SK-N-SH (cell line): Measurements from ENCODE around the gene TRIM7. TPM values are rescaled to one million over a fixed set of nuclear protein-coding genes. Genes with fewer than 3 reads are reported as not detected.

Experiments
- CTCF ChIA-PET: fragments of 300-600, 350-600 bp; formaldehyde crosslinking; extraction: SDS; loops from one replicate; lab custom pipeline; 2021; lab: Yijun Ruan, JAX
- POLR2A ChIA-PET: fragments of 350-600 bp; sonication (Branson Sonifier 250); formaldehyde crosslinking; extraction: SDS; loops from one replicate; lab custom pipeline; 2020; ENCODE audit warnings: antibody characterized with exemption, inconsistent platforms; lab: Yijun Ruan, JAX
- DNase-seq: peaks from one replicate; pipeline ENCODE4 v3.0.0; 2012
- H2AFZ ChIP-seq: fragments of 200-600 bp; sonication (generic); 2 replicates; pipeline ENCODE4 v1.8.1; 2016; ENCODE audit warnings: antibody characterized with exemption, mild to moderate bottlenecking, low read depth
- H3F3A ChIP-seq: fragments of 200-600 bp; sonication (generic); replicated peaks from 2 replicates; pipeline ENCODE3; 2016; ENCODE audit warnings: antibody characterized with exemption, mild to moderate bottlenecking; ENCODE audit not compliant: insufficient read depth
- H3K27ac ChIP-seq, 2 experiments: fragments of 200-500 bp in 1 of 2; fragments of 200-600 bp in 1 of 2; sonication (Bioruptor generic) in 1 of 2; sonication (generic), shearing (Covaris generic) in 1 of 2; 2 replicates each; pipeline versions ENCODE4 v1.5.1 to v1.6.1; 2014 to 2016; ENCODE audit warnings: low read depth in 2 of 2, inconsistent platforms in 1 of 2, low read length in 1 of 2, mild to moderate bottlenecking in 1 of 2, mixed read lengths in 1 of 2
- H3K27me3 ChIP-seq: fragments of 200-600 bp; sonication (generic), shearing (Covaris generic); 2 replicates; pipeline ENCODE4 v1.6.1; 2016; ENCODE audit warnings: mixed run types; ENCODE audit not compliant: insufficient read depth
- H3K36me3 ChIP-seq, 2 experiments: fragments of 200-500 bp in 1 of 2; fragments of 200-600 bp in 1 of 2; sonication (Bioruptor generic) in 1 of 2; sonication (generic) in 1 of 2; replicated peaks in 1 of 2; 2 replicates each; pipeline versions ENCODE3 to v1.5.1; 2014 to 2016; ENCODE audit warnings: low read length in 1 of 2, mild to moderate bottlenecking in 1 of 2; ENCODE audit not compliant: insufficient read depth in 2 of 2, control insufficient read depth in 1 of 2
- H3K4me1 ChIP-seq, 2 experiments: fragments of 200-500 bp in 1 of 2; fragments of 200-600 bp in 1 of 2; sonication (Bioruptor generic) in 1 of 2; sonication (generic), shearing (Covaris generic) in 1 of 2; 2 replicates each; pipeline versions ENCODE4 v1.5.1 to v1.6.1; 2014 to 2016; ENCODE audit warnings: low read depth in 1 of 2, low read length in 1 of 2, mixed run types in 1 of 2; ENCODE audit not compliant: insufficient read depth in 2 of 2, control insufficient read depth in 1 of 2
- H3K4me2 ChIP-seq: fragments of 200-600 bp; sonication (generic), shearing (Covaris generic); 2 replicates; pipeline ENCODE4 v1.6.1; 2017; ENCODE audit warnings: mixed run types
- H3K4me3 ChIP-seq, 2 experiments: fragments of 200-500 bp in 1 of 2; fragments of 200-600 bp in 1 of 2; sonication (Bioruptor generic) in 1 of 2; sonication (generic), shearing (Covaris generic) in 1 of 2; 2 replicates each; pipeline versions ENCODE4 v1.5.1 to v1.8.1; 2014 to 2016; ENCODE audit warnings: low read depth in 2 of 2, inconsistent platforms in 1 of 2, low read length in 1 of 2, mild to moderate bottlenecking in 1 of 2, mixed read lengths in 1 of 2, moderate library complexity in 1 of 2
- H3K79me2 ChIP-seq: fragments of 200-600 bp; sonication (generic); 2 replicates; pipeline ENCODE4 v1.8.1; 2017; ENCODE audit warnings: mild to moderate bottlenecking; ENCODE audit not compliant: insufficient read depth
- H3K9ac ChIP-seq: fragments of 200-600 bp; sonication (generic); 2 replicates; pipeline ENCODE4 v1.6.1; 2017; ENCODE audit warnings: mixed run types
- H3K9me2 ChIP-seq: fragments of 200-600 bp; sonication (generic); 2 replicates; pipeline ENCODE4 v1.6.1; 2017; ENCODE audit warnings: mixed run types
- H3K9me3 ChIP-seq: fragments of 200-600 bp; sonication (generic); 2 replicates; pipeline ENCODE4 v1.6.1; 2017; ENCODE audit warnings: mixed run types, mild to moderate bottlenecking, moderate library complexity
- H4K20me1 ChIP-seq: fragments of 200-600 bp; sonication (generic); 2 replicates; pipeline ENCODE4 v1.6.1; 2017; ENCODE audit warnings: mild to moderate bottlenecking, mixed run types; ENCODE audit not compliant: insufficient read depth
- CHD2 ChIP-seq: fragments of 150-350 bp; IDR thresholded peaks from 2 replicates; pipeline ENCODE4 v1.6.1; 2018; ENCODE audit warnings: low read length; ENCODE audit not compliant: partially characterized antibody
- ELF1 ChIP-seq: IDR thresholded peaks from 2 replicates; pipeline ENCODE4 v1.4.0; 2012
- EP300 ChIP-seq, 2 experiments: IDR thresholded peaks; 2 replicates each; pipeline versions ENCODE4 v1.4.0 to v1.6.1; 2012; ENCODE audit warnings: borderline replicate concordance in 1 of 2, low read depth in 1 of 2, low read length in 1 of 2
- GABPA ChIP-seq: IDR thresholded peaks from 2 replicates; pipeline ENCODE4 v1.4.0; 2012; ENCODE audit warnings: low read depth, mild to moderate bottlenecking
- GATA2 ChIP-seq: sonication (generic); formaldehyde crosslinking; IDR thresholded peaks from 2 replicates; pipeline ENCODE4 v1.5.0; 2020; ENCODE audit warnings: mild to moderate bottlenecking, missing genetic modification reagents
- MEF2A ChIP-seq: IDR thresholded peaks from 2 replicates; pipeline ENCODE4 v1.4.0; 2012; ENCODE audit warnings: low read depth, borderline replicate concordance
- NRF1 ChIP-seq: IDR thresholded peaks from 2 replicates; pipeline ENCODE4 v1.6.1; 2012; ENCODE audit warnings: low read depth, mild to moderate bottlenecking, low read length
- POLR2AphosphoS5 ChIP-seq: IDR thresholded peaks from 2 replicates; pipeline ENCODE4 v1.6.1; 2012; ENCODE audit warnings: low read depth, low read length
- RCOR1 ChIP-seq: fragments of 150-350 bp; IDR thresholded peaks from 2 replicates; pipeline ENCODE4 v1.6.1; 2017; ENCODE audit warnings: antibody characterized with exemption, low read length
- RFX5 ChIP-seq: IDR thresholded peaks from 2 replicates; pipeline ENCODE4 v1.6.1; 2012; ENCODE audit warnings: mild to moderate bottlenecking, improper control_type of control experiment, low read length
- RXRA ChIP-seq: IDR thresholded peaks from 2 replicates; pipeline ENCODE4 v1.4.0; 2012; ENCODE audit warnings: low read depth, mild to moderate bottlenecking, borderline replicate concordance
- SIN3A ChIP-seq: IDR thresholded peaks from 2 replicates; pipeline ENCODE4 v1.6.1; 2012; ENCODE audit warnings: low read depth, mild to moderate bottlenecking, low read length, moderate library complexity, borderline replicate concordance
- SMC3 ChIP-seq: IDR thresholded peaks from 2 replicates; pipeline ENCODE4 v1.6.1; 2012; ENCODE audit warnings: low read depth, low read length, improper control_type of control experiment
- TAF1 ChIP-seq: IDR thresholded peaks from 2 replicates; pipeline ENCODE4 v1.6.1; 2012; ENCODE audit warnings: low read depth, mild to moderate bottlenecking, low read length, moderate library complexity, borderline replicate concordance
- TCF12 ChIP-seq: IDR thresholded peaks from 2 replicates; pipeline ENCODE4 v1.4.0; 2012
- WGBS: methylation state at CpG from one replicate; pipeline ENCODE4 v1.1.6; 2017; ENCODE audit warnings: low lambda C conversion rate; 5-methylcytosine and 5-hydroxymethylcytosine counted together
- polyA plus RNA-seq, 3 experiments: library from polyadenylated mRNA; depleted of rRNA; stranded (reverse); fragments of >200 nt; gene quantifications; 2 replicates each; pipeline ENCODE4 v1.2.3, GENCODE V29; 2012
- TF ChIP-seq, protein P1 (sequence below): IDR thresholded peaks from 2 replicates; pipeline ENCODE4 v1.4.0; 2012; ENCODE audit warnings: low read depth
- TF ChIP-seq, protein P2 (sequence below): fragments of 150-350 bp; IDR thresholded peaks from 2 replicates; pipeline ENCODE4 v1.6.1; 2016; ENCODE audit warnings: mild to moderate bottlenecking, low read depth, low read length
- TF ChIP-seq, protein P3 (sequence below): IDR thresholded peaks from 2 replicates; pipeline ENCODE4 v1.4.0; 2012; ENCODE audit warnings: low read depth, borderline replicate concordance
- TF ChIP-seq, protein P4 (sequence below): IDR thresholded peaks from 2 replicates; pipeline ENCODE4 v1.4.0; 2012; ENCODE audit warnings: low read depth, borderline replicate concordance

Gene TRIM7
- polyA plus RNA-seq, 1 of the 3 experiments (the other 2 are of a cell fraction): 3.5 TPM

DNA sequence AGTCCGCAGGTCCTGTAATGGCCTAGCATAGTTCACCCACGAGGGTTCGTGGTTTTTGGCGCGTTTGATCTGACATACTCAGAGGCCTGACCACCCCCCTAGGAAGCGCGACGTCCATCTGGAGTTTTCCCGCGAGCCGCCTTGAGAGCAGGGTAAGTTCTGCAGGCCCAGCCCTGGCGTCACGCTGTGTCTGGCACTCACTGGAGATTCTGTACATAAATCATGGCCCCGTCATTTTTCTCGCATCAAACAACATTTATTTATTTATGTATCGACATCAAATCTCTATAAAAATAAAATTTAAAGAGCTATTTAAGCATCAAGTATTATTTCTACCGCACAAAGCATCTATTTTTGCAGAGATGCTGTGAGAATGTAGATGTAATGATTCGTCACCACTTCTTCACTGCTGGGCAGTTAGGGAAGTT, 17.6 kb upstream of the TRIM7 start:
- peak overlapping the region; percentile 97 to 98 for H3K27ac ChIP-seq
- TF ChIP-seq SMC3: no peak
- TF ChIP-seq, protein P1, sequence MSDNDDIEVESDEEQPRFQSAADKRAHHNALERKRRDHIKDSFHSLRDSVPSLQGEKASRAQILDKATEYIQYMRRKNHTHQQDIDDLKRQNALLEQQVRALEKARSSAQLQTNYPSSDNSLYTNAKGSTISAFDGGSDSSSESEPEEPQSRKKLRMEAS: peak; percentile 20
- TF ChIP-seq, all 33 proteins: peak for 1
- WGBS: under 1% methylated on average over 12 of the region's 18 CpGs
- Histone ChIP-seq H3K79me2 (peaks cover 39% of the 10 kb centered on the region), H3F3A (peaks cover 38% of the 10 kb centered on the region), H3K9me2 (no peaks in the 10 kb centered on the region), H3K4me2 (peak overlapping the region; percentile 97), H3K4me3 (peak overlapping the region; percentile 67 to 86), H3K4me1 (peaks cover 0 to 18% of the 10 kb centered on the region in 2 experiments; a peak in 2 of 4 replicates), H4K20me1 (peaks cover 4% of the 10 kb centered on the region), H3K9ac (peak overlapping the region; percentile 95), H3K27me3 (no peaks in the 10 kb centered on the region), H3K36me3 (peaks cover 2 to 8% of the 10 kb centered on the region in 2 experiments), H3K9me3 (no peaks in the 10 kb centered on the region), H2AFZ (peak overlapping the region; percentile 71; the same call in 1 of the 2 replicates)
- ChIA-PET CTCF (interaction anchor here (1.0 to 3.5 kb wide), 6 partner anchors 11 to 50 kb away, joined by 3 to 14 read pairs (median 6); no protein-coding TSS in a partner anchor), POLR2A (interaction anchor here (1.0 to 3.4 kb wide), 4 partner anchors 12 to 39 kb away, joined by 4 to 29 read pairs (median 6); partner anchors contain the start of gene TRIM52)
- DNase-seq: no peak

DNA sequence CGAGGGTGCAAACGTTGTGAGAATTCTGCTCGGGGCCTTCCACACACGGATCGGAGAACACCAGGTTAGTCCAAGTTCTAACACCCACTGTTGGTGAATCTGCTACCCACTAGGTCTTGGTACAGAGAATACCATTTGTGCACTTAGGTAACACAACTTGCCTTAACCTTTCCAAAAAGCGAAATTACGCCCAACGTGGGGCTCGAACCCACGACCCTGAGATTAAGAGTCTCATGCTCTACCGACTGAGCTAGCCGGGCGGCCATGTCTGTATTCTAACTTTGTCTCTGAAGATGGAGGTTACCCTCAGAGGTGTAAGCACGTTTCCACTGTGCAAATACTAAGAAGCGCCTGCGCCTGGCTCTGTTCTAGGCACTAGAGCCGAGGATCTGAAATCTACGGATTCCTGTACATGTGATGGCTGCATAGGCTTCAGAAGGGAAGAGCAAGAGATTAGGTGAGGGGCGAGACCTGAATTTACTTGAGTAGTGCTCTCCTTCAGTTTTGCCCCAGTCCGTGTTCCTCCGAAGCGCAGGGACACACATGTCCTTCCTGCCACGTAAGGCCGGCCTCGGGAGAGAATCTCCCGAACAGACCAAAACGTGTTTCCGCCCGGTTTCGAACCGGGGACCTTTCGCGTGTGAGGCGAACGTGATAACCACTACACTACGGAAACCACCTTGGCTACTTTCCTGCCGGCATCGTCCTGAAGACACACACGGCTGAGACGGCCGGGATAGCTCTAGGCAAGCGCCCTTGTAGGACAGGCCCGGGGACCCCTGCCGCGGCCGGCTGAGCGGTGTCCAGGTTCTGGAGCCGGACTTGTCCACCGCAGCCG, 17.0 kb upstream of the TRIM7 start:
- peak; percentile 70 for DNase-seq
- Histone ChIP-seq H3K27ac (peak overlapping the region; percentile 97 to 98), H3K79me2 (peaks cover 33% of the 10 kb centered on the region), H3K9me2 (no peaks in the 10 kb centered on the region), H3K4me3 (peak overlapping the region; percentile 67 to 86), H3K9me3 (no peaks in the 10 kb centered on the region), H3K27me3 (no peaks in the 10 kb centered on the region), H3K4me2 (peak overlapping the region; percentile 97), H2AFZ (peak overlapping the region; percentile 71; the same call in 1 of the 2 replicates), H3F3A (peaks cover 44% of the 10 kb centered on the region), H3K36me3 (peaks cover 2% of the 10 kb centered on the region in 2 experiments), H3K4me1 (peaks cover 0 to 24% of the 10 kb centered on the region in 2 experiments; a peak in 2 of 4 replicates), H4K20me1 (peaks cover 5% of the 10 kb centered on the region), H3K9ac (peak overlapping the region; percentile 95)
- ChIA-PET POLR2A (interaction anchor here (1.0 to 3.4 kb wide), 5 partner anchors 13 to 39 kb away, joined by 4 to 29 read pairs (median 7); partner anchors contain the start of genes RACK1 and TRIM52), CTCF (interaction anchor here (1.0 to 3.5 kb wide), 6 partner anchors 12 to 49 kb away, joined by 3 to 14 read pairs (median 6); no protein-coding TSS in a partner anchor)
- WGBS: 4% methylated on average over 28 of the region's 50 CpGs
- TF ChIP-seq EP300 (IDR thresholded peaks at IDR 0.05; ENCODE audit: borderline replicate concordance in 1 of 2, low read depth in 1 of 2, low read length in 1 of 2): no peak
- TF ChIP-seq, protein P2, sequence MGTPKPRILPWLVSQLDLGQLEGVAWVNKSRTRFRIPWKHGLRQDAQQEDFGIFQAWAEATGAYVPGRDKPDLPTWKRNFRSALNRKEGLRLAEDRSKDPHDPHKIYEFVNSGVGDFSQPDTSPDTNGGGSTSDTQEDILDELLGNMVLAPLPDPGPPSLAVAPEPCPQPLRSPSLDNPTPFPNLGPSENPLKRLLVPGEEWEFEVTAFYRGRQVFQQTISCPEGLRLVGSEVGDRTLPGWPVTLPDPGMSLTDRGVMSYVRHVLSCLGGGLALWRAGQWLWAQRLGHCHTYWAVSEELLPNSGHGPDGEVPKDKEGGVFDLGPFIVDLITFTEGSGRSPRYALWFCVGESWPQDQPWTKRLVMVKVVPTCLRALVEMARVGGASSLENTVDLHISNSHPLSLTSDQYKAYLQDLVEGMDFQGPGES: no peak
- TF ChIP-seq RXRA: peak; percentile 57; the same call in 1 of the 2 replicates
- no peak for TF ChIP-seq POLR2AphosphoS5
- TF ChIP-seq CHD2: peak; percentile 23
- TF ChIP-seq, protein P1: peak; percentile 70
- TF ChIP-seq, protein P3, sequence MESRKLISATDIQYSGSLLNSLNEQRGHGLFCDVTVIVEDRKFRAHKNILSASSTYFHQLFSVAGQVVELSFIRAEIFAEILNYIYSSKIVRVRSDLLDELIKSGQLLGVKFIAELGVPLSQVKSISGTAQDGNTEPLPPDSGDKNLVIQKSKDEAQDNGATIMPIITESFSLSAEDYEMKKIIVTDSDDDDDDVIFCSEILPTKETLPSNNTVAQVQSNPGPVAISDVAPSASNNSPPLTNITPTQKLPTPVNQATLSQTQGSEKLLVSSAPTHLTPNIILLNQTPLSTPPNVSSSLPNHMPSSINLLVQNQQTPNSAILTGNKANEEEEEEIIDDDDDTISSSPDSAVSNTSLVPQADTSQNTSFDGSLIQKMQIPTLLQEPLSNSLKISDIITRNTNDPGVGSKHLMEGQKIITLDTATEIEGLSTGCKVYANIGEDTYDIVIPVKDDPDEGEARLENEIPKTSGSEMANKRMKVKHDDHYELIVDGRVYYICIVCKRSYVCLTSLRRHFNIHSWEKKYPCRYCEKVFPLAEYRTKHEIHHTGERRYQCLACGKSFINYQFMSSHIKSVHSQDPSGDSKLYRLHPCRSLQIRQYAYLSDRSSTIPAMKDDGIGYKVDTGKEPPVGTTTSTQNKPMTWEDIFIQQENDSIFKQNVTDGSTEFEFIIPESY: 0 out of 2 replicates have a peak, but pooled peaks have one; percentile 13
- no peak for TF ChIP-seq RFX5
- peak; percentile 50 for TF ChIP-seq GABPA
- TF ChIP-seq MEF2A: no peak
- TF ChIP-seq TCF12: no peak; the same call in 1 of the 2 replicates
- TF ChIP-seq GATA2 (CRISPR knock-in tag): 0 out of 2 replicates have a peak, but pooled peaks have one; percentile 22
- TF ChIP-seq, protein P4, sequence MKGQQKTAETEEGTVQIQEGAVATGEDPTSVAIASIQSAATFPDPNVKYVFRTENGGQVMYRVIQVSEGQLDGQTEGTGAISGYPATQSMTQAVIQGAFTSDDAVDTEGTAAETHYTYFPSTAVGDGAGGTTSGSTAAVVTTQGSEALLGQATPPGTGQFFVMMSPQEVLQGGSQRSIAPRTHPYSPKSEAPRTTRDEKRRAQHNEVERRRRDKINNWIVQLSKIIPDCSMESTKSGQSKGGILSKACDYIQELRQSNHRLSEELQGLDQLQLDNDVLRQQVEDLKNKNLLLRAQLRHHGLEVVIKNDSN: no peak; the same call in 1 of the 2 replicates
- TF ChIP-seq ELF1: peak; percentile 13; the same call in 1 of the 2 replicates
- peak; percentile 29; the same call in 1 of the 2 replicates for TF ChIP-seq TAF1
- peak; percentile 46; the same call in 1 of the 2 replicates for TF ChIP-seq RCOR1
- no peak; the same call in 1 of the 2 replicates for TF ChIP-seq NRF1
- TF ChIP-seq SIN3A: peak; percentile 14; the same call in 1 of the 2 replicates
